Endothelial cell of umbilical vein (primary cell): ENCODE results near the gene SMIM14. TPM values are rescaled to one million over a fixed set of nuclear protein-coding genes. Genes with fewer than 3 reads are reported as not detected.

Experiments
- BruUV-seq: library from RNA; stranded (reverse); fragments of 400-500 nt; replicated peaks from 2 replicates; lab custom pipeline; 2021; lab: Mats Ljungman, UMichigan
- CTCF ChIA-PET: fragments of 300-600, 350-600 bp; sonication (Branson Sonifier 250); formaldehyde crosslinking; loops from one replicate; lab custom pipeline; 2021; ENCODE audit warnings: antibody characterized with exemption, inconsistent platforms; lab: Charles Lee
- POLR2A ChIA-PET: fragments of 300-600, 350-600 bp; sonication (Branson Sonifier 250); formaldehyde crosslinking; loops from one replicate; lab custom pipeline; 2021; ENCODE audit warnings: antibody characterized with exemption, inconsistent platforms; lab: Charles Lee
- DNase-seq: peaks from one replicate; pipeline ENCODE4 v3.0.0-alpha.2; 2011; ENCODE audit warnings: low read depth, low spot score
- FAIRE-seq: peaks from 2 replicates; lab custom pipeline; 2011; peaks lifted over from hg19 to GRCh38; lab: Jason Lieb, UNC
- H2AFZ ChIP-seq: 2 replicates; pipeline ENCODE4 v1.6.0; 2012; ENCODE audit warnings: low read depth, low read length, control low read depth, inconsistent platforms
- H3K27ac ChIP-seq: 2 replicates; pipeline ENCODE4 v1.5.1; 2011; ENCODE audit warnings: low read depth, mild to moderate bottlenecking, control low read depth, low read length, moderate library complexity; ENCODE audit not compliant: insufficient read depth
- H3K27me3 ChIP-seq, 2 experiments: 2 replicates each; pipeline versions ENCODE4 v1.6.0 to v1.6.1; 2011; ENCODE audit warnings: low read length in 2 of 2, mixed read lengths in 1 of 2; ENCODE audit not compliant: control insufficient read depth in 2 of 2, insufficient read depth in 2 of 2
- H3K36me3 ChIP-seq, 2 experiments: 2 replicates in 1 of 2; 3 replicates in 1 of 2; pipeline ENCODE4 v1.5.1; 2011; ENCODE audit warnings: low read length in 2 of 2, mild to moderate bottlenecking in 1 of 2, moderate library complexity in 1 of 2; ENCODE audit not compliant: control insufficient read depth in 2 of 2, insufficient read depth in 2 of 2; ENCODE audit errors: extremely low read depth in 1 of 2
- H3K4me1 ChIP-seq: 3 replicates; pipeline ENCODE4 v1.5.1; 2011; ENCODE audit warnings: mild to moderate bottlenecking, low read length; ENCODE audit not compliant: control insufficient read depth, insufficient read depth; ENCODE audit errors: extremely low read depth
- H3K4me2 ChIP-seq: 2 replicates; pipeline ENCODE4 v1.6.1; 2011; ENCODE audit warnings: low read length, control low read depth, mixed read lengths; ENCODE audit not compliant: insufficient read depth
- H3K4me3 ChIP-seq, 3 experiments: fragments of 200-600 bp in 1 of 3; sonication (generic), shearing (Covaris generic) in 1 of 3; replicated peaks in 1 of 3; 2 replicates each; pipeline ENCODE4 v1.5.1; 2011 to 2016; ENCODE audit warnings: control low read depth in 3 of 3, low read length in 3 of 3, mild to moderate bottlenecking in 2 of 3, inconsistent platforms in 1 of 3, low read depth in 1 of 3, moderate library complexity in 1 of 3; ENCODE audit not compliant: insufficient read depth in 1 of 3
- H3K79me2 ChIP-seq: 2 replicates; pipeline ENCODE4 v1.6.0; 2012; ENCODE audit warnings: low read length, inconsistent platforms; ENCODE audit not compliant: control insufficient read depth, insufficient read depth
- H3K9ac ChIP-seq: replicated peaks from 2 replicates; pipeline ENCODE3; 2011; ENCODE audit warnings: low read length, control low read depth; ENCODE audit not compliant: insufficient read depth; ENCODE audit errors: extremely low read depth
- H3K9me1 ChIP-seq: replicated peaks from 3 replicates; pipeline ENCODE4 v1.6.0; 2011; ENCODE audit warnings: mild to moderate bottlenecking, low read length; ENCODE audit not compliant: control insufficient read depth, insufficient read depth; ENCODE audit errors: extremely low read depth
- H3K9me3 ChIP-seq: replicated peaks from 2 replicates; pipeline ENCODE4 v1.5.1; 2012; ENCODE audit warnings: low read length, inconsistent platforms; ENCODE audit not compliant: control insufficient read depth, insufficient read depth
- H4K20me1 ChIP-seq: replicated peaks from 2 replicates; pipeline ENCODE3; 2011; ENCODE audit warnings: mild to moderate bottlenecking, low read length; ENCODE audit not compliant: control insufficient read depth, insufficient read depth; ENCODE audit errors: extremely low read depth
- CTCF ChIP-seq, 2 donors: IDR thresholded peaks; 1 replicate in 1 of 2; 2 replicates in 1 of 2; pipeline ENCODE4 v1.5.1; 2011; ENCODE audit warnings: low read length in 2 of 2, mild to moderate bottlenecking in 2 of 2, moderate library complexity in 2 of 2, control low read depth in 1 of 2, inconsistent platforms in 1 of 2, low read depth in 1 of 2; ENCODE audit not compliant: insufficient read depth in 1 of 2; ENCODE audit errors: extremely low read depth in 1 of 2
- EZH2 ChIP-seq: IDR thresholded peaks from 2 replicates; pipeline ENCODE4 v1.6.1; 2012; ENCODE audit warnings: borderline replicate concordance, low read depth, mild to moderate bottlenecking, moderate library complexity, low read length, inconsistent platforms; ENCODE audit not compliant: severe bottlenecking
- FOS ChIP-seq: IDR thresholded peaks from 2 replicates; pipeline ENCODE4 v1.6.1; 2011; ENCODE audit warnings: mild to moderate bottlenecking, low read length, moderate library complexity, borderline replicate concordance; ENCODE audit not compliant: insufficient read depth
- GATA2 ChIP-seq: IDR thresholded peaks from 2 replicates; pipeline ENCODE4 v1.7.0; 2011; ENCODE audit warnings: low read depth, mild to moderate bottlenecking, moderate library complexity, mixed read lengths, low read length; ENCODE audit not compliant: insufficient read length, insufficient read depth
- JUN ChIP-seq: IDR thresholded peaks from 2 replicates; pipeline ENCODE4 v1.6.1; 2011; ENCODE audit warnings: borderline replicate concordance, low read depth; ENCODE audit not compliant: insufficient read length, insufficient read depth
- MAX ChIP-seq: IDR thresholded peaks from 2 replicates; pipeline ENCODE4 v1.6.1; 2011; ENCODE audit not compliant: insufficient read depth, insufficient read length
- MYC ChIP-seq: IDR thresholded peaks from one replicate; pipeline ENCODE4 v1.6.1; 2011; ENCODE audit warnings: mild to moderate bottlenecking, low read depth, low read length
- POLR2A ChIP-seq: IDR thresholded peaks from 2 replicates; pipeline ENCODE4 v1.6.1; 2012; ENCODE audit warnings: low read depth, mild to moderate bottlenecking, control low read depth, low read length
- POLR2AphosphoS5 ChIP-seq: IDR thresholded peaks from 2 replicates; pipeline ENCODE4 v1.6.1; 2012; ENCODE audit warnings: low read depth, mild to moderate bottlenecking, control low read depth, low read length, moderate library complexity; ENCODE audit not compliant: insufficient read depth
- dilution Hi-C: fragments of 300-500 bp; cut with MboI; formaldehyde crosslinking; loops from one replicate; pipeline ENCODE4 v1.15.0; 2019; ENCODE audit warnings: low sequenced_read_pairs; ENCODE audit not compliant: extremely low pct_ligation_motif_present
- intact Hi-C: fragments of 100-400 bp; cut with micrococcal nuclease; formaldehyde crosslinking; loops from one replicate; pipeline ENCODE4 v1.10.0; 2022
- polyA plus RNA-seq, 4 experiments: library from polyadenylated mRNA; depleted of rRNA in 3 of 4; stranded (reverse) in 3 of 4; unstranded in 1 of 4; fragments of >200 nt; gene quantifications; 2 replicates each; pipeline versions ENCODE4 v1.2.1 to v1.2.3, GENCODE V29; 2011 to 2012; ENCODE audit warnings: missing spikeins in 1 of 4
- total RNA-seq: library from RNA; stranded (reverse); gene quantifications from 2 replicates; pipeline ENCODE4 v1.2.3, GENCODE V29; 2021

Gene SMIM14
- total and polyA plus RNA-seq, 2 donors (not counting 3 experiments of a cell fraction or from before 2014, with no cell fraction given): 12.3 to 15.4 TPM

- Histone ChIP-seq H3K36me3 (no peaks in the 10 kb centered on the region), H3K4me1 (no peaks in the 10 kb centered on the region), H3K9ac (no peak overlapping the region), H3K79me2 (no peaks in the 10 kb centered on the region), H3K9me1 (no peaks in the 10 kb centered on the region), H2AFZ (peak overlapping the region; percentile 58), H3K4me3 (no peak overlapping the region), H3K4me2 (no peak overlapping the region), H3K27me3 (no peaks in the 10 kb centered on the region), H3K27ac (no peak overlapping the region), H3K9me3 (no peaks in the 10 kb centered on the region), H4K20me1 (no peaks in the 10 kb centered on the region)
- no peak for FAIRE-seq
- dilution Hi-C loops (no loop called here), intact Hi-C loops (no loop called here)
- TF ChIP-seq POLR2A (no peak), EZH2 (no peak), MYC (no peak), FOS (no peak), MAX (no peak), CTCF (IDR thresholded peaks at IDR 0.05; ENCODE audit: extremely low read depth in 1 of 2, insufficient read depth in 1 of 2, low read depth in 1 of 2, low read length in 2 of 2) (no peak), GATA2 (no peak), JUN (no peak), POLR2AphosphoS5 (no peak)
- no TSS peak for BruUV-seq
- POLR2A ChIA-PET: no interaction called here
- DNase-seq: peak; percentile 39
- CTCF ChIA-PET: interaction anchor here (1.9 kb wide), 1 partner anchor 14 kb away, joined by 7 read pairs; no protein-coding TSS in a partner anchor
Measured at GRCh38 chr4:39587881-39588280, 50.8 kb downstream of the SMIM14 start.
